Parathyroid adenoma (tissue), 2 donors: ENCODE measurements around the gene ZNF490.
"Not testable (repeated sequence)": the region's sequence is repeated elsewhere in the genome, so short reads cannot be mapped to it uniquely, and the experiment has no call there.

Experiments used
- H2AFZ ChIP-seq: fragments of 300-600 bp; sonication (generic); one replicate; pipeline ENCODE4 v1.7.0; 2017; ENCODE audit warnings: antibody characterized with exemption, mild to moderate bottlenecking
- H3K27ac ChIP-seq: fragments of 300-600 bp; sonication (generic); one replicate; pipeline ENCODE4 v1.7.0; 2017
- H3K27me3 ChIP-seq: fragments of 300-600 bp; sonication (generic); one replicate; pipeline ENCODE4 v1.7.0; 2017; ENCODE audit warnings: low read length; ENCODE audit not compliant: control insufficient read depth, insufficient read depth
- H3K36me3 ChIP-seq: fragments of 300-600 bp; sonication (generic); one replicate; pipeline ENCODE4 v1.7.0; 2017; ENCODE audit warnings: low read length; ENCODE audit not compliant: control insufficient read depth, insufficient read depth
- H3K4me1 ChIP-seq: fragments of 300-600 bp; sonication (generic); one replicate; pipeline ENCODE4 v1.7.0; 2017; ENCODE audit warnings: control low read depth
- H3K4me2 ChIP-seq: fragments of 300-600 bp; sonication (generic); one replicate; pipeline ENCODE4 v1.7.0; 2017; ENCODE audit warnings: low read length
- H3K4me3 ChIP-seq: fragments of 300-600 bp; sonication (generic); one replicate; pipeline ENCODE4 v1.7.0; 2017; ENCODE audit warnings: low read depth, low read length
- H3K79me2 ChIP-seq: fragments of 300-600 bp; sonication (generic); one replicate; pipeline ENCODE4 v1.7.0; 2017; ENCODE audit warnings: control low read depth
- H3K9ac ChIP-seq: fragments of 300-600 bp; sonication (generic); one replicate; pipeline ENCODE4 v1.7.0; 2017; ENCODE audit warnings: mild to moderate bottlenecking
- H3K9me3 ChIP-seq: fragments of 300-600 bp; sonication (generic); one replicate; pipeline ENCODE4 v1.7.0; 2017; ENCODE audit warnings: low read length; ENCODE audit not compliant: control insufficient read depth
- CTCF ChIP-seq: fragments of 300-600 bp; sonication (generic); IDR thresholded peaks from one replicate; pipeline ENCODE4 v1.7.0; 2017; ENCODE audit warnings: antibody characterized with exemption, mild to moderate bottlenecking
- donor health status: primary hyperparathyroidism.

ZNF490 gene

GRCh38 chr19:12626958-12627357 lies 16.3 kb upstream of the ZNF490 start:
- peaks cover 5% of the 10 kb centered on the region for H3K9me3 ChIP-seq
- no peak overlapping the region for H3K4me2 ChIP-seq
- H3K9ac ChIP-seq, result no peak overlapping the region
- no peaks in the 10 kb centered on the region for H3K4me1 ChIP-seq
- peaks cover 44% of the 10 kb centered on the region for H3K79me2 ChIP-seq
- H3K4me3 ChIP-seq, result no peak overlapping the region
- TF ChIP-seq CTCF, result no peak
- H3K27ac ChIP-seq, result no peak overlapping the region
- H3K27me3 ChIP-seq, result no peaks in the 10 kb centered on the region
- peaks cover 8% of the 10 kb centered on the region for H3K36me3 ChIP-seq
- no peak overlapping the region for H2AFZ ChIP-seq

- Histone ChIP-seq H3K27ac (no peak overlapping the region), H3K27me3 (no peaks in the 10 kb centered on the region), H3K9me3 (peaks cover 5% of the 10 kb centered on the region), H2AFZ (no peak overlapping the region), H3K9ac (no peak overlapping the region), H3K79me2 (peaks cover 65% of the 10 kb centered on the region), H3K4me3 (no peak overlapping the region), H3K4me2 (no peak overlapping the region), H3K4me1 (peaks cover 6% of the 10 kb centered on the region), H3K36me3 (peaks cover 8% of the 10 kb centered on the region)
- TF ChIP-seq CTCF, result no peak
Measured at GRCh38 chr19:12623361-12624031, 12.9 kb upstream of the ZNF490 start.

DNA sequence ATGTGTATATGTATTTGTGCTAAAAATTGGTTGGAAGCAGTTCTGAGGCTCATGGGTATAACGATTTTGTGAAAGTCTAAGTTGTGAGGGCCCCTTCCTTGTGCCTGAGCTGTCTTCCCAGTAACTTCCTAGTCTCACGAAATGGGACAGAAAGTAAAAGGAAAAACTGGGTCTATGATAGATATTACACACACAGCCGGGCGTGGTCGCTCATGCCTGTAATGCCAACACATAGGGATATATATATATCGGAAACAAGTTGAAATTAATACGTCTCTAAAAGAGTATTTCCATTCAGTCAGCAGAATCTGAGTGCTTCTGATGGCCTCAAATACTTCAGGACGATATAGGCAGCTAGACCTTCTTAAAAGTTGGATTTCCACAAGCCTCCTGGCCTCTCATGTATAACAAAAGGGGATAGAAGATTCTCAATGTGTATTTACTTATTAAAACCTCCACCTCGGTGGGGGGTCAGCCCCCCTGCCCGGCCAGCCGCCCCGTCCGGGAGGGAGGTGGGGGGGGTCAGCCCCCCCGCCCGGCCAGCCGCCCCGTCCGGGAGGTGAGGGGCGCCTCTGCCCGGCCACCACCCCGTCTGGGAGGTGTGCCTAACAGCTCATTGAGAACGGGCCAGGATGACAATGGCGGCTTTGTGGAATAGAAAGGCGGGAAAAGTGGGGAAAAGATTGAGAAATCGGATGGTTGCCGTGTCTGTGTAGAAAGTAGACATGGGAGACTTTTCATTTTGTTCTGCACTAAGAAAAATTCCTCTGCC lies 10.8 kb upstream of the ZNF490 start:
- H3K4me2 ChIP-seq, result peak overlapping the region; percentile 22
- H3K27me3 ChIP-seq, H2AFZ ChIP-seq, H3K27ac ChIP-seq, H3K4me3 ChIP-seq, H3K9me3 ChIP-seq, H3K36me3 ChIP-seq, H3K9ac ChIP-seq, H3K4me1 ChIP-seq: not testable (repeated sequence)
- peaks cover 58% of the 10 kb centered on the region for H3K79me2 ChIP-seq

GRCh38 chr19:12617646-12618045 lies 7.0 kb upstream of the ZNF490 start:
- Histone ChIP-seq H3K4me1 (peaks cover 18% of the 10 kb centered on the region), H3K27ac (no peak overlapping the region), H3K4me2 (no peak overlapping the region), H3K27me3 (no peaks in the 10 kb centered on the region), H3K79me2 (peaks cover 65% of the 10 kb centered on the region), H3K36me3 (no peaks in the 10 kb centered on the region), H3K9ac (no peak overlapping the region), H3K9me3 (no peaks in the 10 kb centered on the region), H3K4me3 (no peak overlapping the region), H2AFZ (no peak overlapping the region)
- TF ChIP-seq CTCF, result no peak

DNA sequence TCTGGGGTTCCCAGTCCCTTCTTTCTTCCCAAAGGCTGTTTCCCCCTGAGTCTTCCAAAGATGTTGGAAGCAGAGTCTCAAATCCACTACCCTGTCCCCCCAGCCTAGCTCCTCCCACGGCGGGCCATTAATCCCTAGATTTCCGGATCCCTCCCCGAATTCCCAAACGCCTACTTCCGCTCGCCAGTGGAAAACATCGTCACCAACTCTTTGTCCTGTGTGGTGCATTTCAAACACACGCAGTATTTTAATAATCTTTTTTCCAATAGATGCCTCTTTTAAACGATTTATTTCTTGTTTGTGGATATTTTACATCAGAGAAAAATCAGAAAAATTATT lies 717 bp upstream of the ZNF490 start:
- H3K36me3 ChIP-seq, result no peaks in the 10 kb centered on the region
- H3K79me2 ChIP-seq, result peaks cover 41% of the 10 kb centered on the region
- peak overlapping the region; percentile 93 for H3K4me2 ChIP-seq
- peak overlapping the region; percentile 76 for H2AFZ ChIP-seq
- H3K9ac ChIP-seq, result peak overlapping the region; percentile 54
- H3K4me3 ChIP-seq, result peak overlapping the region; percentile 98
- no peaks in the 10 kb centered on the region for H3K27me3 ChIP-seq
- peak overlapping the region; percentile 90 for H3K27ac ChIP-seq
- peaks cover 7% of the 10 kb centered on the region for H3K4me1 ChIP-seq
- H3K9me3 ChIP-seq, result no peaks in the 10 kb centered on the region
- TF ChIP-seq CTCF, result no peak
